GM19238 (cell line): Measurements from ENCODE around the gene GAL.

ENCODE experiments used
- DNase-seq: peaks from one replicate; pipeline ENCODE4 v3.0.0; 2011; ENCODE audit warnings: low spot score; ENCODE audit not compliant: insufficient read length

GAL gene

GRCh38 chr11:68707527-68707926 is 23.2 kb downstream of the GAL start:
- no peak for DNase-seq

GRCh38 chr11:68709062-68709461 is 24.7 kb downstream of the GAL start:
- DNase-seq = no peak

- no peak for DNase-seq
These were observed 26.1 kb downstream of the GAL start for GRCh38 chr11:68710409-68710808.

- no peak for DNase-seq
These were observed 26.8 kb downstream of the GAL start for GRCh38 chr11:68711114-68711513.

GRCh38 chr11:68714060-68714856 is 29.9 kb downstream of the GAL start:
- DNase-seq = no peak

- DNase-seq = no peak
These were observed 31.2 kb downstream of the GAL start for GRCh38 chr11:68715456-68716122.

GRCh38 chr11:68721075-68721474 is 36.7 kb downstream of the GAL start:
- no peak for DNase-seq

GRCh38 chr11:68722143-68722542 is 37.8 kb downstream of the GAL start:
- DNase-seq = no peak

- DNase-seq = no peak
These were observed 39.9 kb downstream of the GAL start for GRCh38 chr11:68724293-68724692.

GRCh38 chr11:68727783-68728182 is 43.4 kb downstream of the GAL start:
- no peak for DNase-seq

- no peak for DNase-seq
These were observed 49.8 kb downstream of the GAL start for GRCh38 chr11:68734111-68734510.

- no peak for DNase-seq
These were observed 50.8 kb downstream of the GAL start for GRCh38 chr11:68735125-68735524.

GRCh38 chr11:68735646-68736045 is 51.3 kb downstream of the GAL start:
- no peak for DNase-seq
